Adipocyte (in vitro differentiated cells): ENCODE data around the gene TENM4.

ENCODE experiments used
- DNase-seq: peaks from one replicate; pipeline ENCODE4 v3.0.0-alpha.2; 2015; ENCODE audit warnings: low read depth
- H3K27me3 ChIP-seq: replicated peaks from 2 replicates; pipeline ENCODE4 v1.7.0; 2013; ENCODE audit warnings: mild to moderate bottlenecking, low read length, moderate library complexity; ENCODE audit not compliant: control insufficient read depth, insufficient read depth
- H3K36me3 ChIP-seq: 2 replicates; pipeline ENCODE4 v1.7.0; 2013; ENCODE audit warnings: low read length, mild to moderate bottlenecking, moderate library complexity; ENCODE audit not compliant: control insufficient read depth, insufficient read depth, severe bottlenecking
- H3K4me1 ChIP-seq: 2 replicates; pipeline ENCODE4 v1.7.0; 2013; ENCODE audit warnings: mild to moderate bottlenecking, low read length, moderate library complexity; ENCODE audit not compliant: control insufficient read depth, insufficient read depth
- H3K4me3 ChIP-seq: 2 replicates; pipeline ENCODE4 v1.7.0; 2013; ENCODE audit warnings: mild to moderate bottlenecking, low read length, moderate library complexity
- H3K9ac ChIP-seq: 2 replicates; pipeline ENCODE4 v1.7.0; 2013; ENCODE audit warnings: mild to moderate bottlenecking, low read length, moderate library complexity
- H3K9me3 ChIP-seq: 2 replicates; pipeline ENCODE4 v1.7.0; 2013; ENCODE audit warnings: mild to moderate bottlenecking, low read length, moderate library complexity; ENCODE audit not compliant: control insufficient read depth

TENM4 gene

DNA sequence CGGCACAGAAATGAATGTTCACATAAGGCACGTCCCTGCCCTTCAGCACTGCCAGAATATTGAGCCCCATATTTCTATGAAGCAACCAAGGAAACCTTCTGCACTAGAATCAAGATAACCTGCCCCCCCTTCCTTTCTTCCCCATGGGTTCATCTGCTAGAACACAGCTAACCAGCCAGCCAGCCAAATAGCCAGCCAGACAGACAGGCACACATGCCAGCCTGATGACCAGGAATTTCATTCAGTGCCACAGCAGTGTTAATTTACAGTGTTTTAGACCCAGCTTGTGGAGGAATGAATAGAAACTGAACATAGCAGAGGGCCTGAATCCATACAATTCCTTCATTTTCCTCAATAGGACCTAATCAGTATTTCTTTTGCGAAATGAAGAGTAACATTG lies 57.0 kb downstream of the TENM4 start:
- Histone ChIP-seq H3K36me3 (no peaks in the 10 kb centered on the region), H3K9me3 (no peaks in the 10 kb centered on the region), H3K9ac (no peak overlapping the region), H3K27me3 (no peaks in the 10 kb centered on the region), H3K4me3 (no peak overlapping the region), H3K4me1 (peaks cover 12% of the 10 kb centered on the region)
- no peak for DNase-seq

DNA sequence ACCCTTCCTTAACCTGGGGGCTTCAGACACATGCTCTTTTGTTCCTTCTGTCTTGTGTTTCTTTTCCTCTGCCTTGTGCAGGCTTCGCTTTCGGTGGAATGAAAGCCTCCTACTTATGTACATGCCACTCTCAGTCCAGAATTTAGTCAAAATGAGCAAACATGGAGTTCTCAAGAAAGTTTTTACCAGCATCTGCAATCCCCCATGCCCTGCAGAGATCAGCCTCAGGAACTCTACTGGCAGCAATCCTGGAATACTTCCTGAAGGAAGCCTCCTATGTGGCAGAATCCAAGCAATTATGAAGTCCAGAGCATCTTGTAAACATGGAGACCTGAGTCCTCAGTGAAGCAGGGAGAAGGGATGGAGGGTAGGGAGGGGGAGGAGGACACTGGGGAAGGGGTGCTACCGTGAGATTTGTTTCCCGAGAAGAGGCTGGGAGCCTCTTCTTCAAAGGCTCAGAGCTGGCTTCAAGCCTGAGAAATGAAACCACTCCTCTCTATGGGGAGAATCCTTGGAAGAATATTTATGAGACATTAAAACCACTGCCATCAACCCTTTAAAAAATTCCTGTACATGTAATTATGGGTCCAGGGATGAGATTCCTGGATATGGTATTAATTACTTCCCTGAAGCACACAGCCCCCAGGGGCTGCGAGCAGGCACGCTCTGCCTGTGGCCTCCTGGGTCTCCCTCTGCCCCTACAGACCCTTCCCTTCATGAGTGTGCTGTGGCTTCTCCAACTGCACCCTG lies 58.4 kb downstream of the TENM4 start:
- no peak for DNase-seq
- no peak overlapping the region for H3K4me3 ChIP-seq
- no peaks in the 10 kb centered on the region for H3K36me3 ChIP-seq
- no peaks in the 10 kb centered on the region for H3K27me3 ChIP-seq
- H3K9ac ChIP-seq, result no peak overlapping the region
- H3K9me3 ChIP-seq, result no peaks in the 10 kb centered on the region
- H3K4me1 ChIP-seq, result peaks cover 12% of the 10 kb centered on the region

DNA sequence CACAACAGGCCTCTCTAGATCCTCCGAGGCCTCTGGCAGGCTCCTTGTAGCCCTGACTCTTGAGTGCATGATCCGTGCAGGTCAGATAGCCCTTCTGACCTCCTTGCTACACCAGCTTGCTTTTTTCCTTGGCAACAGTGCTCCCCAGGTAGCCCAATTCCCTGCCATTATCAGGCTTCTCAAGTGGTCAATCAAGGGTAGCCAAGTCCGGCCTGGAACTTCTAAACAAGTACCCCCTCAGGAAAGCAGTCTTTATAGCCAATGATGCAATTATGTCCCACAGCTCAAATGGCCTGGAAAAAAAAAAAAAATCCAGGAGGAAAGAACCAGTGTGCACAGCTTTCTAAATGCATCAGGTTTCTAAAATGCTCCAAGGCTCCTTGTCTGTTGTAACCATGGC lies 59.8 kb downstream of the TENM4 start:
- peaks cover 12% of the 10 kb centered on the region for H3K4me1 ChIP-seq
- no peak overlapping the region for H3K9ac ChIP-seq
- no peaks in the 10 kb centered on the region for H3K27me3 ChIP-seq
- no peaks in the 10 kb centered on the region for H3K9me3 ChIP-seq
- H3K36me3 ChIP-seq, result no peaks in the 10 kb centered on the region
- no peak for DNase-seq
- H3K4me3 ChIP-seq, result no peak overlapping the region

DNA sequence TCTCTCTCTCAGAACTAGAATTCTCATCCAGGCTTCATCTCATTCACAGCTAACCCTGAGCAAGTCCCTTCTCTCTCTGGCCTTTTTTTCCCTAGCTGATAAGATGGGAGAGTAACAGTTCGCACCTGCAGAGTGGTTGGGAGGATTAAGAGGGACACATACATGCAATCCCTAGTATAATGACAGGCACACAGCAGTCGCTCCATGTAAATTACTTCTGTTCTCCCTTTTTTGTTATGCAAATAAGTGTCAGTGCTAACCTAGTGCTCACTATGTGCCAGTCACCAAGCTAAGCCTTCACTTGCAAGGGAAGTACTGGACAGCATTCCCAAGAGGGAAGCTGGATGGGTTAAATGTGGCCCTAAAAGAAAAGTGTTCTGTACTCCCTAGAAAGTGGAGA lies 63.4 kb downstream of the TENM4 start:
- DNase-seq, result no peak
- H3K9me3 ChIP-seq, result no peaks in the 10 kb centered on the region
- peaks cover 6% of the 10 kb centered on the region for H3K4me1 ChIP-seq
- H3K36me3 ChIP-seq, result no peaks in the 10 kb centered on the region
- H3K4me3 ChIP-seq, result no peak overlapping the region
- no peaks in the 10 kb centered on the region for H3K27me3 ChIP-seq
- no peak overlapping the region for H3K9ac ChIP-seq

DNA sequence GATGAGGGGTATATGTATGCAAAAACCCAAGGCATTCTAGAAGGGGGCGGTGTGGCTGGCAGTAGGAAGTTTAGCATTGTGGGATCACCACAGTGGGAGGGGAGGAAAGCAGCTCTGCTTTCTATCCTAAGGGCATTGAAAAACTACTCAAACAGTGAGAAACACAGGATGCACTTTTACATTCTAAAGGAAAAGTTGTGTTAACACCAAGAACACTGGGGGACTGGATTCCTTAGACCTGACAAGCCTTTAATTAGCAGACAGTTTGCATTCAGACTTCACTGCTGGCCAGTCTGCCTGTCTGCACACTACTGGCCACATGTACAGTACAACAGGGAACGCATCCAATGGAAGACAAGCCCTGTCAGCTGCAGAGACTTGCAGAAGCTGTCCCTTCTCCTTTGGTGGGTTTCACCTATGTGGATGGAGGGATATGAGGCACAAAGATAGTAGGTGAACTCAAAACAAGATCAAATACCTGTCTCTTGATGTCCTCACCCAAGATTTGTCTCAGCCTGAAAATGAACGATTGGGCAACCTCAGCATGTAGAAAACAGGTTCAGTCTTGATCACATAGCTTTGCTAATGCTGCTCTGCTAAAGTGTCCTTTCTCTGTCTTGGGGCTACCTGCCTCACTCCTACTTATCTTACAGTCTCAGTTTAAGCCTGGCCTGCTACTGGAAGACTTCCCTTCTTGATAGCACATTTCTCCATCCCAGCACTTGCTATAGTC lies 64.8 kb downstream of the TENM4 start:
- no peak for DNase-seq

DNA sequence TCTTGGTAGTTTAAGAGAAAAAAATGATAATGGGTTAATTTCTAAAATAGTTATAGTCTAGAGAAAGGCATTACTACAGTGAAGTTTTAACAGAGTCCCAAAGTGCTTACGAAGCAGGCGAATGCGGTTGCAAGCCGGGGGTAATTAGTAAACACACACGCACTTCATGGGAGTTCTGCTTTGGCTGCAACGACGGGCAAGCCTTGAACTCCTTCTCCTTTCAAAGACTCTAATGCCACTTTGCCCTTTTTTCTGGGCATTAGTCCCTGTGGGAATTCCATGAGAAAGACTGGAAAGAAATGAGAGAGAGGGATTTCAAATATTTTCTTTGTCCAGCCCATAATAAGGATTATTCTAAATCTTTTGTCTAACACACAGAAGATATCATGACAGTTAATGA lies 66.1 kb downstream of the TENM4 start:
- DNase-seq, result no peak
- Histone ChIP-seq H3K9me3 (no peaks in the 10 kb centered on the region), H3K4me1 (no peaks in the 10 kb centered on the region), H3K4me3 (no peak overlapping the region), H3K9ac (no peak overlapping the region), H3K27me3 (no peaks in the 10 kb centered on the region), H3K36me3 (no peaks in the 10 kb centered on the region)

More for the DNA sequence above, 64.8 kb downstream of the TENM4 start:
- Histone ChIP-seq H3K4me3 (no peak overlapping the region), H3K36me3 (no peaks in the 10 kb centered on the region), H3K27me3 (no peaks in the 10 kb centered on the region), H3K9ac (no peak overlapping the region), H3K9me3 (no peaks in the 10 kb centered on the region), H3K4me1 (peaks cover 6% of the 10 kb centered on the region)

DNA sequence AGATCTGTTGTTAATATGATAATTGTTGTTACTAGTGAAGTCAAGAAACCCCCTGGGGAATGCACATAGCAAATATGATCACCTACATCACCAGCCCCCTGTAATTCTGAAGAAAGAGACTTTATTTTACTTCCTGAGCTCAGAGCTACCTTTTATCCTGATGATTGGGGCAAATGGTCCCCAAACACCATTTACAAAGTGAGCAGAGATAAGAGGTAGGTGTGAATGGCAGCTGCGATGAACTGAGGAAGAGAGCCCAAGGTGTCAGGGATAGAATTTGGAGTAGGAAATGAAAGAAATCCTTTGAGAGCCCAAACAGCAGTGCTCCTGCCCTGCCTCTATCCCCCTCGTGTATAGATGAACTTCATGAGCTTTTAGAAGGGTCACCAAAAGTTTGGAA lies 69.1 kb downstream of the TENM4 start:
- Histone ChIP-seq H3K9me3 (no peaks in the 10 kb centered on the region), H3K4me3 (no peak overlapping the region), H3K9ac (no peak overlapping the region), H3K27me3 (no peaks in the 10 kb centered on the region), H3K36me3 (no peaks in the 10 kb centered on the region), H3K4me1 (no peaks in the 10 kb centered on the region)
- no peak for DNase-seq

DNA sequence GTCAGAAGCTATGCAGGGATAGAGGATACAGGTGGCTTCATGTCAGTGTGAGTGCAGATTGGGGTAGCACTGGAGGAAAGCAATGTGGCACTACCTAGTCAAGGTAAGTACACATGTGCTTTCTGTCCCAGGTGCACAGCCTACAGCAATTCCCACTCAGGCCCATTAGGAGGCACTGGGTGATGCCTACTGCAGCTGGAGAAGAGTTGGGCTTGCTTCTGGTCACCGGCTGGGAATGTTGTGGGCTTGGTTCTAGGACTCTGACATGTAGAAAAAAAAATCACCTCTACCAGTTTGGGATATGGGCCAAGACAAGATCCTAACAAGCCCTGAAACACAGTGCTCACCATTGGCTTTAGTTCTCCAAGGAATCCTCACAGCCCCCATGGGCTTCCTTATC lies 69.7 kb downstream of the TENM4 start:
- H3K9ac ChIP-seq, result no peak overlapping the region
- DNase-seq, result no peak
- H3K4me3 ChIP-seq, result no peak overlapping the region
- no peaks in the 10 kb centered on the region for H3K4me1 ChIP-seq
- H3K27me3 ChIP-seq, result no peaks in the 10 kb centered on the region
- no peaks in the 10 kb centered on the region for H3K9me3 ChIP-seq
- no peaks in the 10 kb centered on the region for H3K36me3 ChIP-seq

DNA sequence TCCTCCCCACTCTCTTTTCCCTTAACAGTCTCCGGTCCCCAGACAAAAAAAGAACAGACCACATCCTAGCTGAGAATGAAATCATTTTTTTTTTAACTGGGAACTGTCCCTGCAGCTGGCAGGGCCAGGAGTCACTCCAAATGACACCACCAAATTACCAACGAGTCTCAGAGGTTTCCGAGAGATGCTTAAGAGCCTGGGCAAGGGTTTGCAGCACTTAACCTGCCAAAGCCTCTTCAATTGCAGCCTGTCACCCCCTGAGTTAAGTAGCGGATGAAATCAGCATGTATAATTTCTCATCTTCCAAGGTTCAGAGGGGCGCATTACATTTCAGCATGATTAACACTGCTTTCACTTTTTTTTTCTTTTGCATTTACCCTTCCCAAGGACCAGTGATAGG lies 71.8 kb downstream of the TENM4 start:
- Histone ChIP-seq H3K4me1 (no peaks in the 10 kb centered on the region), H3K9me3 (no peaks in the 10 kb centered on the region), H3K36me3 (no peaks in the 10 kb centered on the region), H3K27me3 (no peaks in the 10 kb centered on the region), H3K4me3 (no peak overlapping the region), H3K9ac (no peak overlapping the region)
- no peak for DNase-seq

DNA sequence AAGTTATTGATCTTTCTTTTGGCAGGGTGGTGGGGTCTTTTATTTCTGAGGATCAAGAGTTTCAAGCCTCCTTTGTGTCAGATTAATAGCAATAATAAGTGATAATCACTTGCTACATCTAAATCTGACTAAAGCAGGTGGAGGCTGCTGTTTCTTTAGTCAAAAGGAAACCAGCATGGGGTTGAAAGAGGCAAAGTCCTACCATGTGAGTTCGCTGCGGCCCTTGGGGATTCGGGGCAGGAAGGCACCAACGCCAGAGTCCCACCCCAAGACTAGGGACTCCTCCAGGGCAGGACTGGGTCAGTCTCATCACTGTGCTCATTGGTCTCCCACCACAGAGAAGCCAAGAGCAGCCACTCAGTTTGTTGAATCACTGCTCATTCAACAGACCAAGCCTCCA lies 73.0 kb downstream of the TENM4 start:
- Histone ChIP-seq H3K36me3 (no peaks in the 10 kb centered on the region), H3K9me3 (no peaks in the 10 kb centered on the region), H3K4me1 (no peaks in the 10 kb centered on the region), H3K9ac (no peak overlapping the region), H3K27me3 (no peaks in the 10 kb centered on the region), H3K4me3 (no peak overlapping the region)
- no peak for DNase-seq

DNA sequence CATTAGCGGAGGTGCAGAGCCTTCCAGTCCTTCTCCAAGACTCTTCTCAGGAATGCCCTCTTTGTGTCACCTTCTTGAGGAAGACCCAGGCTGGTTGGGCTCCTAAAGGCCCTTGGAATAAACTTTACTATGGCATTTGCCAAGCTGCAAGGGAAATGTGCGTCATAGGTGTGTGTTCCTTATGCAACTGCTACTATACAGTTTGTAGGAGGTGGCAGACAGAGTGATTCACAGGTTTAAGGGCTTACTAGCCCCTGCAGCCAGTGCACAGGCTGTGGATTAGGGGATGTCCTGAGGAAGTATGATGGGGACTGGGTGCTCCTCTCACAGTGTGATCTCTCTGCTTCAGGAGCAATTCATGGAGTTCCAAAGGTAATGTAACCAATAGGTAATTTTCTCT lies 74.6 kb downstream of the TENM4 start:
- no peak for DNase-seq
- H3K4me1 ChIP-seq, result no peaks in the 10 kb centered on the region

More for the DNA sequence above, 74.6 kb downstream of the TENM4 start:
- Histone ChIP-seq H3K4me3 (no peak overlapping the region), H3K27me3 (no peaks in the 10 kb centered on the region), H3K36me3 (no peaks in the 10 kb centered on the region), H3K9me3 (no peaks in the 10 kb centered on the region), H3K9ac (no peak overlapping the region)
